GM18873 (cell line): ENCODE measurements around the gene SLC6A6.
"Not testable (repeated sequence)": the region's sequence is repeated elsewhere in the genome, so short reads cannot be mapped to it uniquely, and the experiment has no call there.

ENCODE experiments used
- ATAC-seq: cut with Tn5 transposase; IDR thresholded peaks from one replicate; pipeline ENCODE4 v1.9.1; 2021; ENCODE audit warnings: mild to moderate bottlenecking, moderate library complexity, moderate number of reproducible peaks; ENCODE audit not compliant: unreplicated experiment, low FRiP score

SLC6A6 gene

DNA sequence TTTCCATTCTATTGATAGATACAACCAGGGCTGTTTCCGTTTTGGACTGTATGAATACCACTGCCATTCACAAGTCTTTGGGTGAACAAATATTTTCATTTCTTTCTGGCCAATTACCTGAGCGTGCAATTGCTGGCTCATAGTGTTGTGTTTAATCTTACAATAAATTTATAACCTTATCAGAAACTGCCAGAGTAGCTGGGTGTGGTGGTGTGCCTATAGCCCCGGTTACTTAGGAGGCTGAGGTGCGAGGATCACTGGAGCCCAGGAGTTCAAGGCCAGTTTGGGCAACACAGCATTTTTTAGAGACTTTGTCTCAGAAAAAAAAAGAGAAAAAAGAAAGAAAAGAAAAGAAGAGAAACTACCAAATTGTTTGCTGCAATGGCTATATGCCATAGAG, 5.4 kb upstream of the SLC6A6 start:
- no peak for ATAC-seq

DNA sequence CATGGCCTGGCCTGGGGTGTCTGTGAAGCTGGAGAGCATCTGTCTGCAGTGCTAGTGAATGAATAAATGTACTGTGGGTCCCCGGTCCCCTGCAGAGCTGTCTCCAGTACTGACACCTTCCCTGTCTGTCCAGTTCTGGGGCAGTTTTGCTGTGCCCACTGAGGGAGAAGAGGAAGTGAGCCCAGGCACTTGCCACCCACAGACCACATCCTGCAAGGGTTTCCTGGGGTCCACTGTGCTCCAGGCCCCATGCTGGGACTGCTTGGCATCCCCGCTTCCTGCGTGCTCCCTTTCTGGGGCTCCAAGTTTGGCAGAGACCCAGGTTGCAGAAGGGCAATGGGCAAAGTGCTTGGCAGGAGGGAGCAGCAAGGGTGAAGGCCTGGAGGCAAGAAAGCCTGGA, 4.9 kb upstream of the SLC6A6 start:
- ATAC-seq: no peak

DNA sequence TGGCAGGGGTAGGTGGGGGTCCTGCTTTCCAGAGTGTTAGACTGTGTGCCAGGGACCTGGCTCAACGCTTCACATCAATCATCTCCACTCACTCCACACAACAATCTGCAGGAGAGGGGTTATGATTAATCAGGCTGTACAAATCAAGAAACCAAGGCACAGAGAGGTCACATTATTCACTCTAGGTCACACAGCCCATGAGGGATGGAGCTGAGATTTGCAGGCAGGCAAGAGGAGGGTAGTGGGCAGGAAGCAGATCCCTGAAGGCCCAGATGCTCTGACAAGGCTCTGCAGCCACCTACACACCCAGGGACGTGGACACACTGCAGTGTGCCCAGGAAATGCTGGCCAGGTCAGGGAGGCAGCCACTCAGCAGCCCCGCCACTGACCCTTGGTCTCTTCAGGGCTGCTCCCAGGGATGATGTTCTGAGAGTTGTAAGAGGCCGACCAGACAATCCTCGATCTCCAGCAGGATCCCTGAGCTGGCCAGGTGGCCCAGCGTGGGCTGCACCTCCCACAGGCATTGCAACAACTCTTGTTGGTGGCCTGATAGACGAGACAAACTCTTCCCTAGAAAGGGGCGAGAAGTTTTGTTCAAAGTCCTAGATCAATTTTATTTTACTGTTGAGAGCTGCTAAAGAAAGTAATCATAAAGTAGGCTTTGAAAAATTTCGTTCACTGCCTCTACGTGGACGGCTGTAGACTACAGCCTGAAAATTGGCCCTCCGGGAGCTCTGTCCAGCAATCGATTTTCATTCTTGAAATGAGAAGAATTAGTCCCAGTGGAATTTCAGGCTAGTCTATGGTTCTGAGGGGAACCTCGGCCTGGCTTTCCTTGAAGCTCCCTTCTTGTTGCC, 4.2 kb upstream of the SLC6A6 start:
- no peak for ATAC-seq

DNA sequence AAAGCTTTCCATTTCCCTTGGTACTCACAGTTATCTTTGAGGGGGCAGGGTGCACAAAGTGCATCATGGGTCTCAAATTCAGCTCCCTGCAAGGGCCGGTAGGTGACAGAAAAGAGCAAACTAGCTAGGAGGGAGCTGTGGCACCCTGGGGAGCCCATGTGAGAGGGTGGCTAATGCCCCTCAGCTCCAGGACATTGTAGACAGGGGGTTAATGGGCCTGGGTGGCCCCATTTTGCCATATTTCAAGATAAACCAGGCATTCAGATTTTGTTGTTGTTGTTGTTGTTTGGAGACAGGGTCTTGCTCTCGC, 3.7 kb upstream of the SLC6A6 start:
- ATAC-seq: no peak

DNA sequence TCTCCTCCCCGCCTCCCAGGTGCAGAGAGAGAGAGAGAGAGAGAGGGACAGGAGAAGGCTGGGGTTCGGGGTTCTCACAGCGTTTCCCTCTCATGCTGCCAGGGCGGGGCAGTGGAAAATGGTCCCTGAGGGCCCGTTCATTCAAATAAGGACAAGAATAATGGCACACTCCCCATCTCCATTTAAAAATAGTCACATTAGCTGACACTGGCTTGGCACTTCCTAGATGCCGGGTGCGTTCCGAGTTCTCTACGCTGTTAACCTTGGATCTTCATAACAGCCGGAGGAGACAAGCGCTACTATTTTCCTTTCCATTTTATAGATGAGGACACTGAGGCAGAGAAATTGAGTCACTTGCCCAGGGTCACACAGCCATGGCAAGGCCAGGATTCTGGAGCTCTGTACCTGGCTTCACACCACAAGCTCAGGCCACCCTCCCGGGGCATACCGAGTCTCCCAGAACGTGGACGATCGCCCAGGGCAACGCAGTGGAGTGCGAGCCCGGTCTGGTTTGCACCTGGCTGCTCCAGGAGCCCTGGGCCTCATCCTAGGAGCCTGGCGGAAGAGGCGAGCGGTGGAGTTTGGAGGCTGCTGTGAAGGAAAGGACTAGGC, 608 bp upstream of the SLC6A6 start:
- ATAC-seq: no peak

DNA sequence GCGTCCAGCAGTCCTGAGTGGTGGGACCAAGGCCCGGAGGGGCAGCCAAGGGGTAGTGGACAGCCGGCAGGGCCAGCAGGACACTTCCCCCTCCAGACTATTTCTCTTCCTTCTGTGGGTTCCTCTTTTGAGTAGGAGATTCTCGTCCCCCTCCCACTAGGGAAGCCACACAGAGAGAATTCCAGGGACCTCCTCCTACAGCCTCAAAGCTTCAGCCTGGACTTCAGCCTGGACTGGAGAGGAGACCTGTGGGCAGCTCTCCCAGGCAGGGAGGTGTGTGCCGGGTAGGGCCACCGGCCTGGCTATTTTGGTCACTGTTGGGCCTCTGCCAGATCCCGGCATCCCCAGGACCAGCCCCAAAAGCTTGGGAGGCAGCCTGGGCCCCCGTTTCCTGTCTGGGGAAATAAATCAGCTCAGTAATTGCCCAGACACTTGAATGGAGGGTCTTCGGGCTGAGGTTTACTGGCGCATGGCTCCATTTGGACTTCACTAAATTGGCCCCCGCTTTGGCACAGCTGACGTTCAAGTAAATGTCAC, 1.3 kb downstream of the SLC6A6 start:
- no peak for ATAC-seq

DNA sequence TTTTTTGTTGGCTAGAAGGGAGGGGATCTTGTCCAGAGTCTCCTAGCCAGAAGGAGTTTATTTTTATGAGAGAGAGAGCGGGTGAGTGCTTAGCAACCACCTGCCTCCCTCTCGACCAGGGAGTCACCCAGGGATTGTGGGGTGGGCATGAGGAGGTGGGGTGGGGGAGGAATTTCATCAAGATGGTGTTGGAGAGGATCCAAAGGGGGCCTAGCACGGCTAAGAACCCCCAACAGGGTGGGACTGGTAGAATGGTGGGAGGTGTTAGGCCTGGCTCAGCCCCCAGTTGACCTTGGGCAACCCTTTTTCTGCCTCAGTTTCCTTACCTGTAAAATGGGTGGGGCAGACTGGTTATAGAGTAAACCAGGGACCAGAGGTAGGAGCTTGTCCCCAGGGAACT, 1.8 kb downstream of the SLC6A6 start:
- ATAC-seq: no peak

DNA sequence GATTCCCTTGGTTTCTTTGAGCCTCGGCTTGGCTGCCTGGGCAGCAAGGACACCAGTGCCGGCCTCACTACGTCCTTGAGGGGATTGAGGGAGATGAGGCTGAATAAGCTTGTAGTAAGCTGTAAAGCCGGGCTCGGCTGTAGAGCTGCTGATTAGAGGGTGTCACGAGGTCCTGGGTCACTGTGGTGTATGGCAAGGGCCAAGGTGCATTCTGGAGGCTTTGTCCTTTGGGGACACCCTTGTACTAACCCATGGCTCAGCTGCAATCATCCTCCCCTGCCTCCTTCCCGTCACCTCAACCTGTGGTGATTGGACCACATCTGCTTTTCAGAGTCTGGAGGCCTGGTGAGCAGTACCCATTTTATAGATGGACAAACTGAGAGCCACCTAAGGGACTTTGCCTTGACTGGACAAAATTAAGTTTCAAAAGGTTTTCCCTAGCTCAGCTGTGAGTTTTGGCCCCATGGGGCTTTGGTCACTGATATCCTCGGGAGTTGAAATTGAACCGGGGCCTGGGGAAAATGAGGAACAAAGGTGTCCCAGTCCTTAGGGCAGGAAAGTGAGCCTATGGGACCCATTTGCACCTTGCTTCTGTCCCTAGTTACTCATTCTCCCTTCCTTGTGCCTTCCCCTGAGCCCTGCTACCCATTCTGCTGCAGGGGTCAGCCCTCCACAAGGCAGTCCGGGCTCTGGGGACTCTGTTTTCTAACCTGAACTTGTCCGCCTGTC, 2.4 kb downstream of the SLC6A6 start:
- ATAC-seq: no peak

DNA sequence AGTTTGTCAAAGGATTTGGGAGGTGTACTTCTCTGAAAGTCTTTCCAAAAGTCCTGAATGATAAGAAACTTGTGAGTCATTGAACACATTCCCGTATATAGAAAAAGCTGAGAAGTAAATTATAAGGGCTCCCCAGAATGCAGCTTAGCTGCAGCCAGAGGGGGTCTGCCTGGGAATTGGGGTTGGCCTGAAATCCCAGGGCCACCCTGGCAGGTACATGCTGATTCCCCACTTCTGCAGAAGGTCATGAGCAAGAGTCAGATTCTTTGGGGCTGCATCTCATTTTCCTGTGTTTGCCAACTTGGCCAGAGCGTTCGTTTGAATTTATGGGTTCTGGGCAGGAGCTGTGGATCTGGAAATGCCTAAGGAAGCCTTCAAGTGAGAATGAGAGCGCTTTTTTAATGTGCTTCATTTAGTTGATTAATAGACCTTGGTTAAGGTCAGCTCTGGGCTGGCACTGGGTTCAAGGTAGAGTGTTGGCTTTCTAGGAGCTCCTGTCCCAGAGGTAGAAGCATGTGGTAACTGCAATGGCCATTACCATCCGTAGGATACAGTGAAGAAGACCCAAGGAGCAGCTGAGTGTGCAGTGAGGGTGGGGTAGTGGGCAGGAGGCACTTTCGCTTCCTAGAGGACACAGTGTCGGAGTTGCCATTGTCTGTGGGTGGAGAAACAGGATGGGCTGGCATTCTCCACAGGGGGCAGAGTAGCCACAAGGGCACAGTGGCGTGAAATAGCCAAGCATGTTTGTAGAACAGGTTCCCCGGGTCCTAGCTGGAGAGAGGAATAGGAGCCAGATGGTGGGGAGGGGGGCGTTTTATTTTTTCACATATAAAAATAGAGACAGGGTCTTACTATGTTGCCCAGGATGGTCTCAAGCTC, 3.2 kb downstream of the SLC6A6 start:
- ATAC-seq: no peak

DNA sequence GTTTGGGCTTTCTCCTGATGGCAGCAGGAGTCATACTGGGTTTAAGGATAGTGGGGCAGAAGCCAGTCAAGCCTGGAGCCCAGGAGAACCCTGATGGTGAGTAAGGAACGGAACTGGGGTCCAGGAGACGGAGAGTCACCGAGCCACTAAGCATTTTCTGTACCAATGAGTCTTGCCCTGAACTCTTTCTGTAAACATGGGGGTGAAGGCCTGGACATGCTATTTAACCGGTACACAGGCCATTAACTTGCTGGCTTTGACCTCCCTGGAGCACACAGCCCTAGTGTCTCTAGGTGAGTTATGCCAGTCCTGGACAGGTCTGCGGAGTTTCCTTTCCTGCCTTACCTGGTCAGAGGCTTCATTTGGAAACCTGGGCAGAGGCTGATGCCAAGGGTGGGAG, 3.9 kb downstream of the SLC6A6 start:
- ATAC-seq: no peak

DNA sequence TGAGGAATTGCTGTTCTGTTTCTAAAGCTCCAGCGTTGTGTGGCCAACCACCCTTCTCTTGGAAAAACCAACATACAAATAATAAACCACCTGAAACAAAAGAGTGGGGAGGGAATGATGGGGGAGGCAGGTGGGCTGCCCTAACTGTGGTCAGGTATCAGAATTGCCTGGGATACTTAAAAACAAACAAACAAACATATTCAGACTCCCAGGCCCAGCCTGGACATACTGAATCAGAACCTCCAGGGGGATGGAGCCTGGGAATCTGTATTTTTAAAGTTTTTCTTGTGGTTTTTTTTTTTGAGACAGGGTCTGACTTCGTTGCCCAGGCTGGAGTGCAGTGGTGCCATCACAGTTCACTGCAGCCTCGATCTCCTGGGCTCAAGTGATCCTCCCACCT, 4.4 kb downstream of the SLC6A6 start:
- no peak for ATAC-seq

DNA sequence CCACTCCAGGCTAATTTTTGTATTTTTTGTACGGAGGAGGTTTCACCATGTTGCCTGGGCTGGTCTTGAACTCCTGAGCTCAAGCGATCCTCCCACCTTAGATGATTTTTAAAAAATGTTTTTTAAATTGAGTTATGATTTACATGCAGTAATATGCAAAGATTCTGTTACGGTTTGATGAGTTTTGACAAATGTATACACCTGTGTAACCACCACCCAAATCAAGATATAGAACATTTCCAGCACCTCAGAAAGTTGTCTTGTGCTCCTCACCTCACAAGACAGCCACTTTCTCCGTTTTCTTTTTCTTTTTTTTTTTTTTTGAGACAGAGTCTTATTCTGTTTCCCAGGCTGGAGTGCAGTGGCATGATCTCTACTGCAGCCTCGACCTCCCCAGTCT, 4.8 kb downstream of the SLC6A6 start:
- ATAC-seq: no peak

DNA sequence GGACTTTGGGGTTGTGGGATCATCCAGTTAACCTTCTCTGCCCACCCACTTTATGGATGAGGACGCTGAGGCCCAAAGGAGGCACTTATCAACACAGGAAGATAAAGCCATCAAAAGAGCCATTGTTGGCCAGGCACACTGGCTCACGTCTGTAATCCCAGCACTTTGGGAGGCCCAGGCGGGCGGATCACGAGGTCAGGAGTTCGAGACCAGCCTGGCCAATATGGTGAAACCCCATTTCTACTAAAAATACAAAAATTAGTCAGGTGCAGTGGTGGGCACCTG, 7.3 kb downstream of the SLC6A6 start:
- ATAC-seq: not testable (repeated sequence)

DNA sequence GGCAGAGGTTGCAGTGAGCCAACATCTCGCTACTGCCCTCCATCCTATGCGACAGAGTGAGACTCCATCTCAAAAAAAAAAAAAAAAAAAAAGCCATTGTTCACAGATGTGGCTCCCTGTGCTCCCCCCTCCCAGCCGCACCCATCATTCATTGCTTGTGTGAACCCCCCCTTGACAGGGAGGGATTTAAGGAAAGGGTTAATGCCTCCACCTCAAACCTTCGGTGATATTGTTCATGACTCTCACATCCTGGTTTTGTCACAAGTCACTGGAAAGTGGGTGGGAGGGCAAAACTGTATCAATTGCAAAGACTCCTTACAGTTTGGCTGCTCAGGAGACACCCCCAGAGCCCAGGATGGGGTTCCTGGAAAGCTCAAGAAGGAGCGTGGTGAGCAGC, 7.7 kb downstream of the SLC6A6 start:
- no peak for ATAC-seq

DNA sequence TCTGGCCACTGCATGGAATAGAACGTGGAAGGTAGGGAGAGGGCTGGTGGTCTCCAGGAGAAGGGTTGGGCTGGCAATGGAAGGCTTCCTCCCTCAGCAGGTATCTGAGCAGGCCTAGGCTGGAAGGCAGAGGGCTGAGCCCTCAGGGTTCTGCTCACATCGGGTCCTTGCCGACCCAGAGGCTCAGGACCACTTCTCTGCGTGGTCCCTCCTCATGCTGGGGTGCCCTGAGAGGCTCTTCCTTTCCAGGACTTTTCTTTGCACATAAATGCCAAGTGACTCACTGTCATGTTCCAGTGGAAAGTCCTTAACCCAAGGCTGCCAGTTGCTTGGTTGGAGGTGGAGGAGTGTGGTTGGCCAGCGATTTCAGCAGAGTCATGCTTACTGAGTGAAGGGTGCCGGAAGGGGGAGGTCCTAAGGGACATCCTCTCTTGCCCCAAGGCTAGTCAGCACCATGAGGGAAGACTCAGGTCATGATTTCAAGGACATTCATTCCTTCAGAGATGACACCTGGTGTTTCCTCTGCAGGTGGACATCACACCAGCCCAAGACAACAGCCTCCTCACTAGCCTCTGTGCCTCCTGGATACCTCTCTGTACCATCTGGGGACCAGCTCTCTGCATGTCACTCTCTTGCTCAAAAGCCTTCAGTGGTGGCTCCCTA, 8.2 kb downstream of the SLC6A6 start:
- no peak for ATAC-seq

DNA sequence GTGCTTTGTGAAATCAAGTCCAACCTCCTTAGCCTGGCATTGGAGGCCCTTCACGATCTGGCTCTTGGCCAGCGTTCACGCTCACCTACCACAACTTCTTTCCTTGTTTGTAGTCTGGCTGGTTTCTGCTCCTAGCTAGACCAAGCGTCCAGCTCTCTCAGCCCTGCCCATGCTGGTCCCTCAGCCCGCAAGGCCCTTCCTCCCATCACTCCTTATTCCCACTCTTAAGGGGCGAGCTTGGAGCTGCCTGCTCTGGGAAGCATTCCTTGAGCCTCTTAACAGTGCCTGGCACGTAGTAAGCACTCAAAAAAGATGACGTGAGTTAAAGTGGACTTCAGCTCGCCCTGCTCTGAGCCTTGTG, 8.7 kb downstream of the SLC6A6 start:
- no peak for ATAC-seq

DNA sequence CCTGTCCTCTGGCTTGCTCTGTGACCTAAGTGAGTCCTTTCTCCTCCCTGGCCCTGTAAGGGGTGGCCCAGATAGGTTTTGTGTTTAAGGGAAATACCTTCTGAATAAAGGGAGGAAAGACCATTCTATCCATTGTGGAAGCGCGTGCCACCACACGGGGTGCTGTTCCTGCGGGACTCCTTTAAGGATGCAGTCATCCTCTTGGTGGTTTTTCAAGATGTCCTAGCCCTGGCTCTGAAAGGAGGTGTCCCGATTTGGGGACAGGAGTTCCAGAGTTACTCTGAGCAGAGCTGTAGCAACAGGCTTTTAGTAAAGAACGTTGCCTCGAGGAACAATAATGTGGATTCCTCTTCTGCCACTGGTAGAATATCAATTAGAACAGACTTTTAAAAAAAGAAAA, 9.6 kb downstream of the SLC6A6 start:
- no peak for ATAC-seq

DNA sequence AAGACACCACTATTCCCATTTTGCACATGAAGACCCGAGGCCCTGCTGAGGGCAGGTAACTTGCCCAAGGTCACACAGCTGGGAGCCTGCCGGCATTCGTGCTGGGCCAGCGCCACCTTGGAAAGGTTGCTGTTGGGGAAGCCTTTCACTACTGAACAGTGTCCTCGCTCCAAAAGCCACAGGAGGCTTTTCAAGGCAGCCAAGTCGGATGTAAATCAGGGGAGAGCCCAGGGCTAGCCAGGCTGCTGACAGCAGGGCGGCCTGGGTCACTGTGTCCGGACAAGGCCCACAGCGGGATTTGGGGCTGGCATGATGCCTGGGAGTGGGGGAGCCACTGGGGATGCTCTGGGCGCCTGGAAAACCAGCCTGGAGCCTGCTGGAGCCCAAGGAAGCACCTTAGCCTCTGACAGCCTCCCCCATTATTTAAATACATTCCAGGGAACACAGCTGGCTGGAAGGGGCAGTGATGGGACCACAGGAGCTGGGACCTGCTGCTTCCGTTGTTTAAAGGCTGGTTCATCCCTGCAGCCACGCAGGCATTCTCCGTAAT, 10.5 kb downstream of the SLC6A6 start:
- ATAC-seq: no peak

DNA sequence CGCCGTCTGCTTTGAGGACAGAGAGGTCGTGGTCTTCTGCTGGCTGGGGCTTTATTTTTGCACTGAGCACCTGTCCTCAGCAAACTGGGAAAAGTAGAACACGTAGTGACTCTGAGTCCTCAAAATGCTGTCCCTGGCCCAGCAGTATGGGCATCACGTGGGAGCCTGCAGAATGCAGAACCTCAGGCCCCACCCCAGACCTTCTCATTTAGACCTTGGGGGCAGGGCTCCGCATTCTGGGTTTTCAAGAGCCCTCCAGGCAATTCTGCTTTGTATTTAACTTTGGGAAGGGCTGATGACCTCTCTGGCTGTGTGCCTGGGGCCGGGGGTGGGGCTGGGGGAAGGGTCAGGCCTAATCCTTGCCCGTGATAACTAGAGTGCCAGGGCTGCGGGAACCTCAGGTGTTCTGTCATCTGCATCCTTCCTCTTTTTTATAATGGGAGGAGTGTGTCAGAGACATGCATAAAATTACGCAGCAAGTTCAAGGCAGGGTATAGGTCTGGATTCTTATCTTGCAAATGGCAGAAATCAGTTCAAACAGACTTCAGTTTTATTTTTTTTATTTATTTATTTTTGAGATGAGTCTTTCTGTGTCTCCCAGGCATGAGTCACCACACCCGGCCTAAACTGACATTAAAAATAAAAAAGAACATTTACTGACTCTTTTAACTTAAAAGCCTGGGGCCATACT, 11.1 kb downstream of the SLC6A6 start:
- ATAC-seq: no peak
